ENCODE results near the gene COA1.
"Not testable (repeated sequence)": the region's sequence is repeated elsewhere in the genome, so short reads cannot be mapped to it uniquely, and the experiment has no call there.

Gene COA1

GRCh38 chr7:43616977-43617376, 112.3 kb downstream of the COA1 start:
- Histone ChIP-seq H3K4me3 (ENCODE audit: low read depth in 1 of 2, low read length in 2 of 2) (no peak overlapping the region), H3K27me3 (ENCODE audit: control insufficient read depth in 1 of 2, insufficient read depth in 2 of 2, low read length in 2 of 2) (no peaks in the 10 kb centered on the region), H3K36me3 (ENCODE audit: insufficient read depth, low read length) (peaks cover 12% of the 10 kb centered on the region), H3K9me3 (ENCODE audit: low read length) (no peaks in the 10 kb centered on the region), H3K9ac (ENCODE audit: low read length) (no peak overlapping the region), H3K4me1 (ENCODE audit: insufficient read depth, low read length) (peaks cover 12% of the 10 kb centered on the region), H3K27ac (ENCODE audit: low read depth, low read length) (no peak overlapping the region)

DNA sequence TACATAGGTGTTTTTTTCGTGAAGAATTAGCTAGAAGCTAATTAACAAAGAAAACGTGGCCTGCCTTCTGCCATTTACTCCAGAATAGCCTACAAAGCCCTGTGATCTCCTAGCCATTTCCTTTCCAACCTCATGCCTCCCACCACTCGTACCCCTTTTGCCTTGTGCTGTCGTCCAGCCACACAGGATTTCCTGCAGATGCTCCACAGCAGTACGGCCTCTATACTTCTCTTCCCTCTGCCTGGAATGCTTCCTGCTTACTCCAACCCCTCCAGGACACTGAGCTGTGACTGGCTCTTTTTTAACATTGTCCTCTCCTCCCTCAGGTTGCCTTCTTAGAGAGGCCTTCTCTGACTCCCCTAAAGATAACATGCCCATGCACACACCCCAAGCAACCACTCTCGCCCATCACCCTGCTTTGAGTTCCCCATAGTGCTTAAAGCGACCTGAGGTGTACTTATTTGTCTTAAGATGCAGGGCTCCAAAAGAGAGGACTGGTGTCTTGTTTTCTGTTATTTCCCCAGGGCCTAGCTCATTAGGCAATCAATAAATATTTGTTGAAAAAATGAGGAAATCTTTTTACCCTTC, 113.7 kb downstream of the COA1 start:
- no peak overlapping the region for H3K9ac ChIP-seq (ENCODE audit: low read length)
- H3K36me3 ChIP-seq (ENCODE audit: insufficient read depth, low read length): peaks cover 12% of the 10 kb centered on the region
- no peak overlapping the region for H3K4me3 ChIP-seq (ENCODE audit: low read depth in 1 of 2, low read length in 2 of 2)
- H3K4me1 ChIP-seq (ENCODE audit: insufficient read depth, low read length): peaks cover 20% of the 10 kb centered on the region
- H3K27me3 ChIP-seq (ENCODE audit: control insufficient read depth in 1 of 2, insufficient read depth in 2 of 2, low read length in 2 of 2): no peaks in the 10 kb centered on the region
- H3K9me3 ChIP-seq (ENCODE audit: low read length): no peaks in the 10 kb centered on the region
- no peak overlapping the region for H3K27ac ChIP-seq (ENCODE audit: low read depth, low read length)

- Histone ChIP-seq H3K4me3 (ENCODE audit: low read depth in 1 of 2, low read length in 2 of 2) (no peak overlapping the region), H3K27me3 (ENCODE audit: control insufficient read depth in 1 of 2, insufficient read depth in 2 of 2, low read length in 2 of 2) (no peaks in the 10 kb centered on the region), H3K9ac (ENCODE audit: low read length) (no peak overlapping the region), H3K4me1 (ENCODE audit: insufficient read depth, low read length) (peaks cover 20% of the 10 kb centered on the region), H3K27ac (ENCODE audit: low read depth, low read length) (no peak overlapping the region), H3K36me3 (ENCODE audit: insufficient read depth, low read length) (peaks cover 5% of the 10 kb centered on the region), H3K9me3 (ENCODE audit: low read length) (no peaks in the 10 kb centered on the region)
These were observed 116.4 kb downstream of the COA1 start for GRCh38 chr7:43612599-43613589.

- Histone ChIP-seq H3K4me3 (ENCODE audit: low read depth in 1 of 2, low read length in 2 of 2) (no peak overlapping the region), H3K9ac (ENCODE audit: low read length) (no peak overlapping the region), H3K4me1 (ENCODE audit: insufficient read depth, low read length) (peaks cover 20% of the 10 kb centered on the region), H3K36me3 (ENCODE audit: insufficient read depth, low read length) (peaks cover 5% of the 10 kb centered on the region), H3K9me3 (ENCODE audit: low read length) (no peaks in the 10 kb centered on the region), H3K27ac (ENCODE audit: low read depth, low read length) (no peak overlapping the region), H3K27me3 (ENCODE audit: control insufficient read depth in 1 of 2, insufficient read depth in 2 of 2, low read length in 2 of 2) (no peaks in the 10 kb centered on the region)
These were observed 117.2 kb downstream of the COA1 start for GRCh38 chr7:43612128-43612527.

DNA sequence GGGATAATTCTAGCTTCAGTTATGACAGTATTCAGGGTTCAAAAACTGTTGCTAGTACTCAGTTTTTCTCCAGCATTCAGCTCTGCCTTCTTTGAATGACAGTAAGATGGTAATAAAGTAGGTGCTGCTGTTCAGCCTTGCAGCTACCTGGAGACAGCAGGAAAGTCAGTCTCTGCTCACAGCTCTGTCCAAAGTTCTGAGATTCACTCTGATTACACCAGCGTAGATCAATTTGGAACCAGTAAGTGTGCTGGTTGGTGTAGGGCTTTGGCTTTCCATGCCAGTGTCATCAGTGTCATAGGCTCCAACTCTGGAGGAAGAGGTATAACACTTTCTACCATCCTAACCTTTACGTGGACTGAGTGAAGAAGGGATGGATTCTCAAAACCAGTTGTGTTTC, 120.2 kb downstream of the COA1 start:
- Histone ChIP-seq H3K4me1 (ENCODE audit: insufficient read depth, low read length) (peaks cover 20% of the 10 kb centered on the region), H3K9me3 (ENCODE audit: low read length) (no peaks in the 10 kb centered on the region), H3K27me3 (ENCODE audit: control insufficient read depth in 1 of 2, insufficient read depth in 2 of 2, low read length in 2 of 2) (no peaks in the 10 kb centered on the region), H3K9ac (ENCODE audit: low read length) (no peak overlapping the region), H3K4me3 (ENCODE audit: low read depth in 1 of 2, low read length in 2 of 2) (no peak overlapping the region), H3K36me3 (ENCODE audit: insufficient read depth, low read length) (no peaks in the 10 kb centered on the region), H3K27ac (ENCODE audit: low read depth, low read length) (no peak overlapping the region)

DNA sequence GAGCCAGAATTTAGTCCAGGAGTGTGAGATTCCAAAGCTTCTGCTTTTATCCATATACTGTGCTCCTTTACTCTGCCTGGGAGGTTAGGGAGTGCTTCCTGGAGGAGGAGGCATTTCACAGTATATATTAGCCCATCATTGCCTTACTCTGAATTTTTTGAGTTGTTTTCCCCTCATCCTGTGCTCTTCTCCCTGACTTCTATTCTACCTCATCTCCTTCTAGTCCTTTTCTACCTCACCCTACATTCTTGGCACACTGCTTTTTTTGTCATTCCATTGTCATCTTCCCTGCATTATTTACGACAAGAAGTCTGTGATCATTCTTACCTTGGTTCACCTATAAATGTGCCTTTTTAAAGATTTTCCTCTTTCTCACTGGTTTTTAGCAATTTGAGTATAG, 125.1 kb downstream of the COA1 start:
- Histone ChIP-seq H3K36me3 (ENCODE audit: insufficient read depth, low read length) (peaks cover 7% of the 10 kb centered on the region), H3K4me3 (ENCODE audit: low read depth in 1 of 2, low read length in 2 of 2) (no peak overlapping the region), H3K27ac (ENCODE audit: low read depth, low read length) (no peak overlapping the region), H3K4me1 (ENCODE audit: insufficient read depth, low read length) (no peaks in the 10 kb centered on the region), H3K27me3 (ENCODE audit: control insufficient read depth in 1 of 2, insufficient read depth in 2 of 2, low read length in 2 of 2) (no peaks in the 10 kb centered on the region), H3K9me3 (ENCODE audit: low read length) (no peaks in the 10 kb centered on the region), H3K9ac (ENCODE audit: low read length) (no peak overlapping the region)

DNA sequence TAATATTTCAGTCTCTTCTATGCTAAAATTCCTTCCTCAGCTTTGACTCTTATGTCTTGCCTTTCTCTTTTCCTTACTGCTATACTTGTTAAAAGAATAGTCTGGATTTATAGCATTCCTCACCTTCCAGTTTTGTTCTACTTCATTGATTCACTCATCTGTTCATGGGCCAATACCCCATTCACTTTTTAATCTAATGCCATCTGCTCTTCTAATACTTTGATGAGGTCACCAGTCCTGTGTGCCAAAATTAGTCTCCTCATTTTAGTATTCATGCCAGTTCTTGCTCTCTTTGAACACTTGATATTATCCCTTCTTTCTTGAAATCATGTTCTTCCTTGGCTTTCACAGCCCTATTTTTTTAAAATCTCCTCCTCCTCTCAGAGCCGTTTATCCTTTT, 127.1 kb downstream of the COA1 start:
- Histone ChIP-seq H3K9me3 (ENCODE audit: low read length) (no peaks in the 10 kb centered on the region), H3K4me1 (ENCODE audit: insufficient read depth, low read length) (no peaks in the 10 kb centered on the region), H3K4me3 (ENCODE audit: low read depth in 1 of 2, low read length in 2 of 2) (no peak overlapping the region), H3K27me3 (ENCODE audit: control insufficient read depth in 1 of 2, insufficient read depth in 2 of 2, low read length in 2 of 2) (no peaks in the 10 kb centered on the region), H3K9ac (ENCODE audit: low read length) (no peak overlapping the region), H3K36me3 (ENCODE audit: insufficient read depth, low read length) (peaks cover 16% of the 10 kb centered on the region), H3K27ac (ENCODE audit: low read depth, low read length) (no peak overlapping the region)

- peaks cover 16% of the 10 kb centered on the region for H3K36me3 ChIP-seq (ENCODE audit: insufficient read depth, low read length)
- H3K9me3 ChIP-seq (ENCODE audit: low read length): no peaks in the 10 kb centered on the region
- no peaks in the 10 kb centered on the region for H3K27me3 ChIP-seq (ENCODE audit: control insufficient read depth in 1 of 2, insufficient read depth in 2 of 2, low read length in 2 of 2)
- H3K9ac ChIP-seq (ENCODE audit: low read length): no peak overlapping the region
- peaks cover 3% of the 10 kb centered on the region for H3K4me1 ChIP-seq (ENCODE audit: insufficient read depth, low read length)
- H3K27ac ChIP-seq (ENCODE audit: low read depth, low read length): no peak overlapping the region
- H3K4me3 ChIP-seq (ENCODE audit: low read depth in 1 of 2, low read length in 2 of 2): no peak overlapping the region
These were observed 129.3 kb downstream of the COA1 start for GRCh38 chr7:43600056-43600455.

- H3K4me1 ChIP-seq (ENCODE audit: insufficient read depth, low read length); H3K9ac ChIP-seq (ENCODE audit: low read length); H3K27me3 ChIP-seq (ENCODE audit: control insufficient read depth in 1 of 2, insufficient read depth in 2 of 2, low read length in 2 of 2); H3K9me3 ChIP-seq (ENCODE audit: low read length); H3K27ac ChIP-seq (ENCODE audit: low read depth, low read length); H3K4me3 ChIP-seq (ENCODE audit: low read depth in 1 of 2, low read length in 2 of 2): not testable (repeated sequence)
- H3K36me3 ChIP-seq (ENCODE audit: insufficient read depth, low read length): peaks cover 16% of the 10 kb centered on the region
These were observed 132.9 kb downstream of the COA1 start for GRCh38 chr7:43596426-43596825.

DNA sequence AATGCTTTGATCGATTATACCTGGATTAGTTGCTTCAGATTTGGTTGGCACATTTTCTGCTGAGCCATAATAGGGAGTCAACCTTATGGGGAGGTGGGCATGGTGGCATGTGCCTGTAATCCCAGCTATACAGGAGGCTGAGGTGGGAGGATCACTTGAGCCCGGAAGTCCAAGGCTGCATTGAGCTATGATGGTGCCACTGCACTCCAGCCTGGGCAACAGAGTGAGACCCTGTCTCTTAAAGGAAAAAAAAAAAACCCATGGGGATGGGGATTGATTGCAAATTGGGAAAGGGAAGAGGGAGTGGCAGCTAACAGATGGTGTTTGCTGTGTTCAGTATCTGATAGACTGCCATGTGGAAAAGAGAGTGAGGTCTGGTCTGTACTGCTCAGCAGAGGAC, 135.3 kb downstream of the COA1 start:
- no peak overlapping the region for H3K4me3 ChIP-seq (ENCODE audit: low read depth in 1 of 2, low read length in 2 of 2)
- H3K9me3 ChIP-seq (ENCODE audit: low read length): no peaks in the 10 kb centered on the region
- H3K9ac ChIP-seq (ENCODE audit: low read length): no peak overlapping the region
- no peak overlapping the region for H3K27ac ChIP-seq (ENCODE audit: low read depth, low read length)
- H3K27me3 ChIP-seq (ENCODE audit: control insufficient read depth in 1 of 2, insufficient read depth in 2 of 2, low read length in 2 of 2): no peaks in the 10 kb centered on the region
- peaks cover 8% of the 10 kb centered on the region for H3K4me1 ChIP-seq (ENCODE audit: insufficient read depth, low read length)
- H3K36me3 ChIP-seq (ENCODE audit: insufficient read depth, low read length): peaks cover 6% of the 10 kb centered on the region

GRCh38 chr7:43593010-43593409, 136.3 kb downstream of the COA1 start:
- H3K9me3 ChIP-seq (ENCODE audit: low read length): no peaks in the 10 kb centered on the region
- H3K36me3 ChIP-seq (ENCODE audit: insufficient read depth, low read length): no peaks in the 10 kb centered on the region
- H3K27ac ChIP-seq (ENCODE audit: low read depth, low read length): no peak overlapping the region
- peaks cover 8% of the 10 kb centered on the region for H3K4me1 ChIP-seq (ENCODE audit: insufficient read depth, low read length)
- H3K9ac ChIP-seq (ENCODE audit: low read length): no peak overlapping the region
- no peaks in the 10 kb centered on the region for H3K27me3 ChIP-seq (ENCODE audit: control insufficient read depth in 1 of 2, insufficient read depth in 2 of 2, low read length in 2 of 2)
- no peak overlapping the region for H3K4me3 ChIP-seq (ENCODE audit: low read depth in 1 of 2, low read length in 2 of 2)
